B cell (primary cell): ENCODE results near the gene REM1. TPM values are rescaled to one million over a fixed set of nuclear protein-coding genes. Genes with fewer than 3 reads are reported as not detected.

Experiments
- ATAC-seq: fragments of 200-7000 bp; cut with Tn5 transposase; one replicate; pipeline ENCODE4 v1.10.0; 2021; ENCODE audit warnings: low read depth, mild to moderate bottlenecking, moderate number of reproducible peaks, moderate library complexity
- CTCF ChIA-PET: fragments of 350-600 bp; sonication (Branson Sonifier 250); formaldehyde crosslinking; loops from one replicate; lab custom pipeline; 2021; ENCODE audit warnings: antibody characterized with exemption, inconsistent platforms; lab: Charles Lee
- POLR2A ChIA-PET: fragments of 350-600 bp; sonication (Branson Sonifier 250); formaldehyde crosslinking; loops from one replicate; lab custom pipeline; 2021; ENCODE audit warnings: antibody characterized with exemption; lab: Charles Lee
- DNase-seq: peaks from one replicate; pipeline ENCODE4 v3.0.0; 2013
- H2AFZ ChIP-seq: 2 replicates; pipeline ENCODE4 v1.6.1; 2012; ENCODE audit warnings: mild to moderate bottlenecking, low read depth, low read length; ENCODE audit not compliant: insufficient read depth, poor library complexity, severe bottlenecking
- H3K27ac ChIP-seq, 2 donors: 1 replicate in 1 of 2; 2 replicates in 1 of 2; pipeline ENCODE4 v1.5.1; 2012 to 2013; ENCODE audit warnings: low read length in 2 of 2, mild to moderate bottlenecking in 2 of 2, moderate library complexity in 1 of 2
- H3K27me3 ChIP-seq, 4 experiments: fragments of 200-600 bp in 1 of 4; sonication (generic) in 1 of 4; replicated peaks in 1 of 4; 1 replicate in 2 of 4; 2 replicates in 2 of 4; pipeline versions ENCODE4 v1.6.1 to v1.7.0; 2013 to 2016; ENCODE audit warnings: low read length in 3 of 4, mild to moderate bottlenecking in 2 of 4, mixed read lengths in 1 of 4, moderate library complexity in 1 of 4; ENCODE audit not compliant: insufficient read depth in 4 of 4, control insufficient read depth in 3 of 4; ENCODE audit errors: control extremely low read depth in 1 of 4
- H3K36me3 ChIP-seq, 2 experiments: replicated peaks in 1 of 2; 1 replicate in 1 of 2; 2 replicates in 1 of 2; pipeline versions ENCODE4 v1.6.1 to v1.7.1; 2013; ENCODE audit warnings: low read length in 1 of 2; ENCODE audit not compliant: insufficient read depth in 2 of 2, control insufficient read depth in 1 of 2; ENCODE audit errors: control extremely low read depth in 1 of 2, extremely low read depth in 1 of 2
- H3K4me1 ChIP-seq, 2 donors: fragments of 200-600 bp in 1 of 2; sonication (generic) in 1 of 2; 1 replicate in 1 of 2; 2 replicates in 1 of 2; pipeline versions ENCODE4 v1.5.1 to v1.6.1; 2013 to 2017; ENCODE audit warnings: low read length in 2 of 2; ENCODE audit not compliant: control insufficient read depth in 2 of 2, insufficient read depth in 2 of 2
- H3K4me2 ChIP-seq: replicated peaks from 2 replicates; pipeline ENCODE3; 2012; ENCODE audit warnings: mild to moderate bottlenecking, low read depth, low read length; ENCODE audit not compliant: poor library complexity, severe bottlenecking
- H3K4me3 ChIP-seq, 5 experiments: fragments of 200-600 bp in 1 of 5; sonication (generic) in 1 of 5; 1 replicate in 3 of 5; 2 replicates in 2 of 5; pipeline versions ENCODE4 v1.5.1 to v1.7.0; 2011 to 2016; ENCODE audit warnings: low read length in 4 of 5, mild to moderate bottlenecking in 4 of 5, low read depth in 2 of 5, control low read depth in 1 of 5, moderate library complexity in 1 of 5; ENCODE audit not compliant: insufficient read depth in 1 of 5; ENCODE audit errors: control extremely low read depth in 1 of 5, extremely low read depth in 1 of 5
- H3K79me2 ChIP-seq: fragments of 200-600 bp; sonication (generic); one replicate; pipeline ENCODE4 v1.6.0; 2016; ENCODE audit warnings: low read length; ENCODE audit not compliant: control insufficient read depth, insufficient read depth
- H3K9ac ChIP-seq: fragments of 200-600 bp; sonication (generic); 2 replicates; pipeline ENCODE4 v1.6.1; 2017; ENCODE audit warnings: mild to moderate bottlenecking, low read length, moderate library complexity
- H3K9me3 ChIP-seq, 3 donors: one replicate each; pipeline versions ENCODE4 v1.6.1 to v1.7.1; 2013; ENCODE audit warnings: low read length in 2 of 3; ENCODE audit not compliant: control insufficient read depth in 2 of 3, insufficient read depth in 1 of 3; ENCODE audit errors: control extremely low read depth in 1 of 3
- H4K20me1 ChIP-seq: 2 replicates; pipeline ENCODE4 v1.6.0; 2012; ENCODE audit warnings: mild to moderate bottlenecking, low read length; ENCODE audit not compliant: insufficient read depth, control insufficient read depth, poor library complexity, severe bottlenecking
- H3K27ac Mint-ChIP-seq: one replicate; pipeline ENCODE4 v1.8.0; 2021; ENCODE audit warnings: mixed read lengths
- H3K27me3 Mint-ChIP-seq: one replicate; pipeline ENCODE4 v1.8.0; 2021; ENCODE audit warnings: mixed read lengths
- H3K4me1 Mint-ChIP-seq: one replicate; pipeline ENCODE4 v1.8.0; 2021; ENCODE audit warnings: mixed read lengths
- H3K4me3 Mint-ChIP-seq: one replicate; pipeline ENCODE4 v1.8.0; 2021; ENCODE audit warnings: mixed read lengths
- H3K9me3 Mint-ChIP-seq: one replicate; pipeline ENCODE4 v1.8.0; 2022; ENCODE audit warnings: mixed read lengths; ENCODE audit not compliant: insufficient read depth
- CTCF ChIP-seq: fragments of 200-600 bp; IDR thresholded peaks from one replicate; pipeline ENCODE4 v1.8.0; 2022; ENCODE audit warnings: antibody characterized with exemption, mild to moderate bottlenecking
- EZH2 ChIP-seq: IDR thresholded peaks from 2 replicates; pipeline ENCODE4 v1.6.1; 2012; ENCODE audit warnings: borderline replicate concordance, low read depth, mild to moderate bottlenecking, moderate library complexity, low read length; ENCODE audit not compliant: insufficient read depth, poor library complexity, severe bottlenecking
- WGBS: methylation state at CpG from one replicate; pipeline ENCODE4 v1.1.5; 2013; ENCODE audit warnings: missing lambda C conversion rate; ENCODE audit not compliant: insufficient coverage; 5-methylcytosine and 5-hydroxymethylcytosine counted together
- intact Hi-C: fragments of 100-400 bp; cut with micrococcal nuclease; formaldehyde crosslinking; loops from one replicate; pipeline ENCODE4 v1.10.0; 2022
- polyA plus RNA-seq: library from polyadenylated mRNA; depleted of rRNA; stranded (reverse); fragments of >200 nt; gene quantifications from 2 replicates; pipeline ENCODE4 v1.2.3, GENCODE V29; 2012
- total RNA-seq, 2 donors: library from RNA; stranded (reverse); fragments of 120-200 nt in 1 of 2; gene quantifications; 1 replicate in 1 of 2; 2 replicates in 1 of 2; pipeline versions ENCODE4 v1.2.3 to v1.2.4, GENCODE V29; 2013 to 2022

The REM1 gene
- total and polyA plus RNA-seq, 2 donors (not counting 1 experiment from before 2014, with no cell fraction given): not detected

GRCh38 chr20:31505903-31506302 lies 30.8 kb downstream of the REM1 start:
- Histone ChIP-seq H3K79me2 (no peaks in the 10 kb centered on the region), H3K27ac (no peak overlapping the region), H2AFZ (no peak overlapping the region), H3K27me3 (peaks cover 0 to 9% (median 2%) of the 10 kb centered on the region in 4 experiments), H3K4me3 (no peak overlapping the region), H3K9me3 (peaks cover 0 to 5% (median 0%) of the 10 kb centered on the region in 3 donors), H4K20me1 (no peaks in the 10 kb centered on the region), H3K36me3 (no peaks in the 10 kb centered on the region), H3K4me1 (peaks cover 0 to 7% of the 10 kb centered on the region in 2 donors), H3K9ac (no peak overlapping the region), H3K4me2 (no peak overlapping the region)
- peaks cover 2% of the 10 kb centered on the region for H3K4me1 Mint-ChIP-seq
- TF ChIP-seq EZH2 (no peak), CTCF (no peak)
- no CpG with 5 or more reads among the region's 1 CpG for WGBS
- intact Hi-C loops: no loop called here
- ATAC-seq: no peak
- H3K9me3 Mint-ChIP-seq: no peaks in the 10 kb centered on the region
- POLR2A ChIA-PET: no interaction called here
- no peak for DNase-seq
- H3K27me3 Mint-ChIP-seq: peaks cover 20% of the 10 kb centered on the region
- CTCF ChIA-PET: interaction anchor here (0.7 to 1.0 kb wide), 2 partner anchors 54 to 144 kb away, joined by 3 to 4 read pairs; no protein-coding TSS in a partner anchor
- no peak overlapping the region for H3K4me3 Mint-ChIP-seq
- H3K27ac Mint-ChIP-seq: no peak overlapping the region

- Mint-ChIP-seq H3K27me3 (peaks cover 18% of the 10 kb centered on the region), H3K4me1 (peaks cover under 1% of the 10 kb centered on the region), H3K4me3 (no peak overlapping the region), H3K9me3 (no peaks in the 10 kb centered on the region), H3K27ac (no peak overlapping the region)
- TF ChIP-seq EZH2: no peak
- TF ChIP-seq CTCF: no peak
- ChIA-PET POLR2A (no interaction called here), CTCF (interaction anchor here (0.6 to 1.2 kb wide), 2 partner anchors 32 to 48 kb away, joined by 3 to 4 read pairs; no protein-coding TSS in a partner anchor)
- Histone ChIP-seq H3K4me2 (no peak overlapping the region), H3K27ac (no peak overlapping the region), H3K27me3 (peaks cover 0 to 9% (median 2%) of the 10 kb centered on the region in 4 experiments), H4K20me1 (no peaks in the 10 kb centered on the region), H3K4me3 (no peak overlapping the region), H3K9me3 (peaks cover 0 to 5% (median 0%) of the 10 kb centered on the region in 3 donors), H3K9ac (no peak overlapping the region), H3K36me3 (no peaks in the 10 kb centered on the region), H3K79me2 (peaks cover under 1% of the 10 kb centered on the region), H3K4me1 (peaks cover 0 to under 1% of the 10 kb centered on the region in 2 donors), H2AFZ (no peak overlapping the region)
- DNase-seq (no peak), ATAC-seq (no peak)
- intact Hi-C loops: no loop called here
- 89% methylated on average over 5 of the region's 5 CpGs for WGBS
Observed at GRCh38 chr20:31508517-31509244, 33.6 kb downstream of the REM1 start.
